Fibroblast of mammary gland (primary cell): ENCODE results near the gene IGF2BP2.

Experiments used
- DNase-seq: peaks from one replicate; pipeline ENCODE4 v3.0.0-alpha.2; 2010; ENCODE audit warnings: low read depth
- H3K4me3 ChIP-seq: 2 replicates; pipeline ENCODE4 v1.5.1; 2011; ENCODE audit warnings: low read depth, mild to moderate bottlenecking, low read length, moderate library complexity; ENCODE audit not compliant: control insufficient read depth
- CTCF ChIP-seq: conservative IDR thresholded peaks from 2 replicates; pipeline ENCODE4 v1.5.1; 2011; ENCODE audit warnings: low read depth, low read length, inconsistent platforms; ENCODE audit not compliant: control insufficient read depth, insufficient read depth

IGF2BP2 gene

GRCh38 chr3:185654758-185655145, 170.1 kb downstream of the IGF2BP2 start:
- H3K4me3 ChIP-seq = no peak overlapping the region
- DNase-seq = no peak
- TF ChIP-seq CTCF = no peak

GRCh38 chr3:185653949-185654757, 170.7 kb downstream of the IGF2BP2 start:
- no peak overlapping the region for H3K4me3 ChIP-seq
- TF ChIP-seq CTCF = no peak
- DNase-seq = no peak

- no peak for DNase-seq
- H3K4me3 ChIP-seq = no peak overlapping the region
These were observed 172.9 kb downstream of the IGF2BP2 start for GRCh38 chr3:185651971-185652370.

GRCh38 chr3:185649414-185649813, 175.4 kb downstream of the IGF2BP2 start:
- no peak for TF ChIP-seq CTCF
- no peak overlapping the region for H3K4me3 ChIP-seq
- peak; percentile 52 for DNase-seq

More at GRCh38 chr3:185651971-185652370, 172.9 kb downstream of the IGF2BP2 start:
- no peak for TF ChIP-seq CTCF

GRCh38 chr3:185648396-185648795, 176.4 kb downstream of the IGF2BP2 start:
- no peak overlapping the region for H3K4me3 ChIP-seq
- no peak for TF ChIP-seq CTCF
- no peak for DNase-seq

GRCh38 chr3:185647880-185648210, 177.0 kb downstream of the IGF2BP2 start:
- no peak overlapping the region for H3K4me3 ChIP-seq
- no peak for DNase-seq
- no peak for TF ChIP-seq CTCF
